ENCODE data around the gene ZDHHC9.

Gene ZDHHC9

DNA sequence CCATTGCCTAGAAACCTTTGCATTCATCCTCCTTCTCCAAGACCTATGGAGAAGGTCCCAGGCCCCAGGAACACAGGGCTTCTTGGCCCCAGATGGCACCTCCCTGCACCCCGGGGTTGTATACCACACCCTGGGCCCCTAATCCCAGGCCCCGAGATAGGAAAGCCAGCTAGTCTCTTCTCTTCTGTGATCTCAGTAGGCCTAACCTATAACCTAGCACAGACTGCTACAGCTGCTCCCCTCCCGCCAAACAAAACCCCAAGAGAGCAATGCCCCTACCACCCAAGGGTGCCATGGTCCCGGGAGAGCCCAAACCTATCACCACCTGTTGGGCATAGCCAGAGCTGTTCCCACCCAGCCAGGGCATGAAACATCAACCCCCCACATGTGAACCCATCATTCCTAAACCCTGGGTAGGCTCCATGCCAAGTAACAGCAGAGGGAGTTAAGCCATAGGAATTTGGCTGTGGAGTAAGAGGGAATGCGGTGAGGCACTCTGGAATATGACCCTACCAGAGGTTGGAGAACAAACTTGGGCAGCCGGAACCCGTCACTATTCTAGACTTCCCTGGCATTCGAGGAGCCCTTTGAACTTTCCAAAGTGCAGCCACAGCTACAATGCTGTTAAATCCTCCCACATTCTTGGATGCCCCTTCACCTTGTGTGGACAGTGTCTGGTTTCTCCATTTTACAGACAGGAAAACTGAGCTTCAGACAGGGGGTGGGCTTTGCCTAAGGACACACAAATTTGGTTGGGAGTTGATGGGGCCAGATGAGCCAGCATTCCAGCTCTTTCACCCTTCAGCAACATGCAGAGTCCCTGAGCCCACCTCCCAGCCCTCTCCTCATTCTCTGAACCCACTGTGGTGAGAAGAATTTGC is 74.9 kb downstream of the ZDHHC9 start:
- no peak for DNase-seq (ENCODE audit: extremely low read depth in 1 of 2, low read depth in 1 of 2)

DNA sequence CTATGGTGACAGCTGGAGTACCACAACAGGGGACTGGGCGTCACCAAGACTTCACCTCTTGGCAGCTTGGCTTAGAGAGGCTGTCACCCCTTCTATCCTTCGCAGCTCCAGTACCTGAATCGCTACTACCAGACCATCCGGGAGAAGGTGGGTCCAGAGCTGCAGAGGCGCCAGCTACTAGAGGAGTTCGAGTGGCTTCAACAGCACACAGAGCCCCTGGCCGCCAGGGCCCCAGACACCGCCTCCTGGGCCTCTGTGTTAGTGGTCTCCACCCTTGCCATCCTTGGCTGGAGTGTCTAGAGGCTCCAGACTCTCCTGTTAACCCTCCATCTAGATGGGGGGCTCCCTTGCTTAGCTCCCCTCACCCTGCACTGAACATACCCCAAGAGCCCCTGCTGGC is 75.5 kb downstream of the ZDHHC9 start:
- DNase-seq (ENCODE audit: extremely low read depth in 1 of 2, low read depth in 1 of 2), result no peak

DNA sequence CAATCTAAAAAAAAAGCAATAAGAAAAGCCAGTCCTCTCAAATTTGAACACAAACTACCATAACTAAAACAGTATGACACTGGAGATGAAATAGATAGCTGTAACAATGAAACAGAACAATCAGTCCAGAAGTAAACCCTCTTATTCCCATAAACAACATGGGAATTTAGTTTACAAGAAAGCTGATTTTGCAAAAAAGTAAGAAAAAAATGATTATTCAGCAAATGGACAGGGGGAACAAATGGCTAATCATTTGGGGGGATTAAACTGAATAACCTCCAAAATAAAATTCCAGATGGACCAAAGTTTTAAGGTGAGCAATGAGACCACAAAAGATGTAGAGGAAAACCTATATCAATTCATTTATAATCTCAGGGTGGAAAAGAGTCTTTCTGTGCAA is 80.0 kb downstream of the ZDHHC9 start:
- no peak for DNase-seq (ENCODE audit: extremely low read depth in 1 of 2, low read depth in 1 of 2)

DNA sequence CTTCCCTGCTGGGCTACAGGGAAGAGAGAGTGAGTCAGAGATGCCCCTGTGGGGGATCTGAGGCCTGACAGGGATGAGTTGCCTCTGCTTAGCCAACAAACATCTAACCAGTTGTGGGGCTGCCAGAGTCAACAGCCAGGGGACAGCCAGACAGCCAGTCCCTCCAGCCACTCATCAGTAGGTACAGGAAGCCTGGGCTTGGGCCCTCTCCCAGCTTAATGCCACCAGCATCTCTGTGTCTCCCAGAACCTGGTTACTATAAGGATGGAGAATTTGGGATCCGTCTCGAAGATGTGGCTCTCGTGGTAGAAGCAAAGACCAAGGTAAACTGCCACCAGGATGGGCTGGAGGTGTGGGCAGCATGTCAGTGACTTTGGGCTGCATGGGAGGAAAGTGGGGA is 81.2 kb downstream of the ZDHHC9 start:
- no peak for DNase-seq (ENCODE audit: extremely low read depth in 1 of 2, low read depth in 1 of 2)

DNA sequence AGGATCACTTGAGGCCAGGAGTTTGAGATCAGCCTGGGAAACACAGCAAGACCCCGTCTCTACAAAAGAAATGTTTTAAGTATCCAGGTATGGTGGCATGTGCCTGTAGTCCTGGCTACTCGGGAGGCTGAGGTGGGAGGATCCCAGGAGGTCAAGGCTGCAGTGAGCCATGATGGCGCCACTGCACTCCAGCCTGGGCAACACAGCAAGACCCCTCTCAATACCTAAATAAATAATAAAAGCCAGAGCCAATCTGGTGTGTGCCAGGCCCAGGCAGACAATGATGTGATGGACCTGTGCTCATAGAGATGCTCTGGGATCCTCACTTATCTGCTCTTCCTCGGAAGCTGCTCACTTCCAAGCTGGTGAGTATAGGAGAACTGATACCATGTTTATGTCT is 82.1 kb downstream of the ZDHHC9 start:
- no peak for DNase-seq (ENCODE audit: extremely low read depth in 1 of 2, low read depth in 1 of 2)

DNA sequence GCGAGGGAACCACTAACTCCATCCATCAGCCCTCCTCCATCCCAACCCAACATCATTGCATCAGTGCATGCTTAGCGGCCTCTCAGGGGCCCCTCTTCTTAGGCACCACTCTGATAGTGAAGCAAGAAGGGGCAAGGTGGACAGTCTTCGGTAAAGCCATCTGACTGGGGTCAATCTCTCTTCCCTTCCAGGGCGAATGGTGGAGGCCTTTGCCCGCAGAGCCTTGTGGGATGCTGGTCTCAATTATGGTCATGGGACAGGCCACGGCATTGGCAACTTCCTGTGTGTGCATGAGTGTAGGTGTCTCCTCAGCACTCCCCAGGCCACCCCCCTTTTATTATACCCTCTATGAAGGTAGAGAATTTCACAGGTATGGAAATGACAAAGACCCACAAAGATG is 82.7 kb downstream of the ZDHHC9 start:
- DNase-seq (ENCODE audit: extremely low read depth in 1 of 2, low read depth in 1 of 2), result no peak

DNA sequence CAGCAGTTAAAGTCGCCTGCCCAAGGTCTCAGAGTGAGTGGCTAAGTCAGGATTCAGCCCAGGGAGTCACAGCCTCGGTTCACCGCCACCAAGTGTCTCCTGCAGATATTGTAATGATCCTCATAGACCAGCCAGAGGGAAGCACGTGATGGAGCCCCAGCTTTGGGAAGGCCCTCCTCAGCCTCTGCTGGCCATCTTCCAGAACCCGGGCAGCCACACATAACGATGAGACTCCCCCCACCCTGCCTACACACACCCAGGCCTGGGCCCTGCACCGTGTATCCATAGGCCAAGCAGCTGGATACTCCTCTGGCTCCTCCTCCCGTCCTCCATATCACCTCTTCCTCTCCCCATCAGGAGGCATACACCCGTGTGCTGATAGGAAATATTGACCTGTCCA is 83.5 kb downstream of the ZDHHC9 start:
- DNase-seq (ENCODE audit: extremely low read depth in 1 of 2, low read depth in 1 of 2), result no peak

DNA sequence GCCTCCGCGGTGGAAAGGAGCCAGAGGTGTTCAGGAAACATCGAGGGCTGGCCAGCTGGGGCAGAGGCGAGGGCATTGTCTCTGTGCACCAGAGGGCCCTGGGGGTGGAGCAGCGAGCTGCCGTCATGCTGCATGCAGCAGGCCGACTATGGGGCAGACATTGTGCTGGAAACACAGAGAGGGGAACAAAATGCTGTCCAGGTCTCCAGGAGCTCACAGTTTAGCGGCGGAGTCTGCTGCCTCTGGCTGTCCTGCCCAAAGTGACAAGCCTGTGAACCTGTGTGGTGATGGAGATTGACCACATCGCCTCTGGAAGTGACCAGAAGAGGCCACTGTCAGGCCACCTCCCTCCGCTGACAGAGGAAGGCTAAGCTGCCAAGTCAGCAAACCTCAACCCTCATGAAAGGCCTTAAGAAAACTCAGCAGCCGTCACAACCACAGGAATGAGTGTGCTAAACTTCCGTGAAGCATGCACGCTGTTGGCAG is 84.1 kb downstream of the ZDHHC9 start:
- peak in 1 of 2 donors; percentile 53 for DNase-seq (ENCODE audit: extremely low read depth in 1 of 2, low read depth in 1 of 2)

DNA sequence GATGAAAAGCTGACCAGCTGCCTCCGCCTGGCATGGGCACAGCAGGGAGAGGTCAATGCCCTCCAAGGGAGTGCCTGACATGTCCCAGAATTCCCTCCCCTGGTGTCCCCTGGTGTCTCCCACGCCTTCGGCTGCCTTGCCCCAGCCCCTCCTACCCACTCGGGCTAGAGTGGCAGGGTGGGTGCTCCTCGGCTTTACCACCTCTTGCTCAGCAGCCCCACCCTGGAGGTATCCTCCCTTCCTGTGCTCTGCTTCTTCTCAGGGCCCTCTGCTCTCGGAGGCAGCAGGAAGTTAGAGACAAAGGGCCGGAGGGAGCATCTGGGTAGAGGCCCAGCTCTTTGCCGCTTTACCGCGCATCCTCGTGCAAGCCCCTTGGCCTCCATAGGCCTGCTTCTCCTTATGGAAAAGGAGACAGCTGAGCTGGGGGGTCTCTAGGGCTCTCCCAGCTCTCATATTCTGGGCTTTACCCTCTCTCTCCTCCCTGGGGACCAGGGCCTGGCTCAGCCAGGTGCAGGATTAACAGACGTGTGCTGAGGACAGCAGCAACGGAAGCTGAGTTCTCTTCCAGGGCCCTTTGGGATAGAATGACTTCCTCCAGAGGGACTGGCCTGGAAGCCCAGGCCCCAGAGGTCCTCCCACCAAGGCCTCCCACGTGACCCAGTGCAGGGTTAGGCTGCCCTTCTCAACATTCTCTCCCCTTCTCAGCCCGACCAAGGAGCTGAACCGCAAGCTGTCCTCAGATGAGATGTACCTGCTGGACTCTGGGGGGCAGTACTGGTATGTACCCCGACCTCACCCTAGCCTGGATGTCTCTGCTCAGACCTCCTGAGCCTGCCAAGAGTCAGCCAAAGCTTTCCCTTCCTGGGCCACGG is 87.7 kb downstream of the ZDHHC9 start:
- no peak for DNase-seq (ENCODE audit: extremely low read depth in 1 of 2, low read depth in 1 of 2)

DNA sequence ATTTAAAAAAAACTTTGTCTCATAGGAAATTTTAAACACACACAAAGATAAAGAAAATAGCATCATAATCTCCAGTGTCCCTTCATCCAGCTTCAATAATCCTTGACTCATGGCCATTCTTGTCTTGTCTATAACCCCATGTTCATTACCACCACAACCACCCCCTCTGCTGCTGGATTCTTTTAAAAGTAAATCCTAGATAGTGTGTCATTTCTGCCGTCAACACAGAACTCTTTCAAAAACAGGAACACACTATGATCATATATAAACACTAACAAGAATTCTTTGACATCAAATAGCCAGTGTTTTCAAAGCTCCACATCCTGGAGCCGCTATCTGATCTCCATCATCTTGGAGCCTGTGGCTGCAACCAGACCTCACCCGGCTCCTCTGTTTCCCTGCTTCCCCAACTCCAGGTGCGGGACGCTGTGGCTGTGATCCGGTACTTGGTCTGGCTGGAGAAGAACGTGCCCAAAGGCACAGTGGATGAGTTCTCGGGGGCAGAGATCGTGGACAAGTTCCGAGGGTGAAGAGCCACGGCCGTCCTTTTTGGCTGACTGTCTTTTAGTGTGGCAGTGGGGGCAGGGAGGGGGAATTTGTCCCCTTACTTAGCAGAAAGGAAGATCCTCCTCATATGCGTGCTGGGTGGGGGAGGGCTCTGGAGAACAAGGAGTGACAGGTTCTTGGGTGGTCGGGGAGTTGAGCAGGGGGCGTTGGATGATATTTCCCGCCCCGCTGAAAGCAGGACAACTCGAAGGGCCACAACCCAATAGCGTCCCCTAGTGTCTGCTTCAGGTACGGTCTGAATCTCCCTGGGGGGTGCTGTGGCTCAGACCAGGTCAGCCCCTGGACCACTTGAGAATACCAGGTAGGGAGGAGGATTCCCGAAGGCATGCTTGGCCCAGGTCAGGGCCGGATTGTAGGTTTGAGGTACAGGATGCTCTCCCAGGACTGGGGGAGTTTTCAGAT is 89.3 kb downstream of the ZDHHC9 start:
- no peak for DNase-seq (ENCODE audit: extremely low read depth in 1 of 2, low read depth in 1 of 2)
